Transverse colon (tissue), 4 donors: ENCODE measurements around the gene FAM114A1. TPM values are rescaled to one million over a fixed set of nuclear protein-coding genes. Genes with fewer than 3 reads are reported as not detected.

Experiments used
- DNase-seq: peaks from one replicate; pipeline ENCODE4 v3.0.0-alpha.2; 2019
- H3K27ac ChIP-seq, 4 donors: fragments of 200-600 bp; sonication (generic); 2 replicates each; pipeline ENCODE4 v1.5.1; 2016 to 2018; ENCODE audit warnings: inconsistent platforms in 4 of 4
- H3K27me3 ChIP-seq: fragments of 200-600 bp; sonication (generic); 2 replicates; pipeline ENCODE4 v1.5.1; 2017; ENCODE audit warnings: inconsistent platforms
- H3K36me3 ChIP-seq, 4 donors: fragments of 200-600 bp; sonication (generic); 2 replicates each; pipeline ENCODE4 v1.5.1; 2017 to 2019; ENCODE audit warnings: inconsistent platforms in 4 of 4
- H3K4me1 ChIP-seq, 4 donors: fragments of 200-600 bp; sonication (generic); 2 replicates each; pipeline ENCODE4 v1.5.1; 2017 to 2020; ENCODE audit warnings: inconsistent platforms in 4 of 4
- H3K4me3 ChIP-seq, 4 donors: fragments of 200-600 bp; sonication (generic); 1 replicate in 1 of 4; 2 replicates in 3 of 4; pipeline versions ENCODE4 v1.5.1 to v1.6.1; 2017 to 2019; ENCODE audit warnings: inconsistent platforms in 4 of 4
- H3K9me3 ChIP-seq, 2 donors: fragments of 200-600 bp; sonication (generic); 2 replicates each; pipeline ENCODE4 v1.5.1; 2017 to 2019; ENCODE audit warnings: inconsistent platforms in 2 of 2
- CTCF ChIP-seq, 5 experiments: fragments of 200-600 bp in 3 of 5; fragments of 450-650 bp in 2 of 5; sonication (generic) in 3 of 5; IDR thresholded peaks; 1 replicate in 2 of 5; 2 replicates in 3 of 5; pipeline ENCODE4 v1.5.1; 2016 to 2017; ENCODE audit warnings: antibody characterized with exemption in 5 of 5, inconsistent platforms in 3 of 5, mild to moderate bottlenecking in 2 of 5, moderate library complexity in 1 of 5
- EP300 ChIP-seq: sonication (generic); formaldehyde crosslinking; IDR thresholded peaks from one replicate; pipeline ENCODE4 v1.6.1; 2017; ENCODE audit warnings: antibody characterized with exemption, low read depth
- POLR2A ChIP-seq: fragments of 450-650 bp; IDR thresholded peaks from one replicate; pipeline ENCODE4 v1.6.1; 2016; ENCODE audit warnings: antibody characterized with exemption, mild to moderate bottlenecking, moderate library complexity
- POLR2AphosphoS5 ChIP-seq, 3 donors: sonication (generic); formaldehyde crosslinking; IDR thresholded peaks; one replicate each; pipeline ENCODE4 v1.6.1; 2016; ENCODE audit warnings: antibody characterized with exemption in 3 of 3
- WGBS, 2 donors: methylation state at CpG; one replicate each; pipeline ENCODE4 v1.1.5; 2018; ENCODE audit warnings: low coverage in 1 of 2; 5-methylcytosine and 5-hydroxymethylcytosine counted together
- in situ Hi-C, 4 donors: fragments of 200-750 bp; cut with MboI; loops; one replicate each; pipeline versions ENCODE4 v1.15.0 to v1.15.1; 2017; ENCODE audit warnings: low sequenced_read_pairs in 3 of 4, low pct_ligation_motif_present in 1 of 4, low pct_unique_long_range_greater_than_20kb in 1 of 4
- intact Hi-C: fragments of 100-400 bp; cut with DNase I; formaldehyde crosslinking; loops from one replicate; pipeline ENCODE4 v1.15.1; 2023; ENCODE audit warnings: low total_unique reads
- total RNA-seq, 4 donors: library from RNA; depleted of rRNA; stranded (reverse); fragments of >200 nt; gene quantifications; one replicate each; pipeline ENCODE4 v1.1.0, GENCODE V29; 2016

The FAM114A1 gene
- total RNA-seq, 4 donors from 2014 or later = 52.4 to 121 (median 115) TPM

GRCh38 chr4:38950734-38951133 is 83.1 kb downstream of the FAM114A1 start:
- H3K4me1 ChIP-seq = peaks cover 5 to 22% (median 16%) of the 10 kb centered on the region in 4 donors
- WGBS, 2 donors = 40 to 48% methylated on average over 6 of the region's 6 CpGs
- H3K9me3 ChIP-seq = no peaks in the 10 kb centered on the region
- H3K36me3 ChIP-seq = no peaks in the 10 kb centered on the region
- H3K27ac ChIP-seq = peak overlapping the region in 1 of 4 donors; percentile 74
- no peak overlapping the region for H3K4me3 ChIP-seq
- in situ Hi-C loops = no loop called here
- TF ChIP-seq POLR2A = no peak
- no peak for TF ChIP-seq POLR2AphosphoS5 (IDR thresholded peaks at IDR 0.05)
- TF ChIP-seq CTCF (IDR thresholded peaks at IDR 0.05) = no peak
- TF ChIP-seq EP300 = no peak
- intact Hi-C loops = loop anchor here (10.0 kb wide), 1 partner anchor 94 kb away; no protein-coding TSS in a partner anchor
- no peaks in the 10 kb centered on the region for H3K27me3 ChIP-seq
- DNase-seq = no peak

- DNase-seq = no peak
- Histone ChIP-seq H3K27ac (peak overlapping the region in 1 of 4 donors; percentile 1), H3K4me1 (peaks cover 5 to 22% (median 16%) of the 10 kb centered on the region in 4 donors), H3K27me3 (no peaks in the 10 kb centered on the region), H3K36me3 (no peaks in the 10 kb centered on the region), H3K9me3 (no peaks in the 10 kb centered on the region), H3K4me3 (no peak overlapping the region)
- intact Hi-C loops = loop anchor here (10.0 kb wide), 1 partner anchor 93 kb away; no protein-coding TSS in a partner anchor
- TF ChIP-seq EP300 (no peak), POLR2A (no peak), POLR2AphosphoS5 (IDR thresholded peaks at IDR 0.05) (no peak), CTCF (IDR thresholded peaks at IDR 0.05) (no peak)
- in situ Hi-C loops = no loop called here
- WGBS, 2 donors = 57 to 65% methylated on average over 2 of the region's 2 CpGs
These were observed 84.0 kb downstream of the FAM114A1 start for GRCh38 chr4:38951598-38951997.

GRCh38 chr4:38952017-38952416 is 84.4 kb downstream of the FAM114A1 start:
- H3K36me3 ChIP-seq = no peaks in the 10 kb centered on the region
- H3K27me3 ChIP-seq = no peaks in the 10 kb centered on the region
- H3K4me1 ChIP-seq = peaks cover 5 to 22% (median 15%) of the 10 kb centered on the region in 4 donors
- H3K4me3 ChIP-seq = no peak overlapping the region
- H3K27ac ChIP-seq = no peak overlapping the region
- DNase-seq = no peak
- no peaks in the 10 kb centered on the region for H3K9me3 ChIP-seq
- WGBS, 2 donors = 33 to 59% methylated on average over 1 of the region's 1 CpG
- in situ Hi-C loops (no loop called here), intact Hi-C loops (loop anchor here (10.0 kb wide), 1 partner anchor 93 kb away; no protein-coding TSS in a partner anchor)
- no peak for TF ChIP-seq POLR2A
- TF ChIP-seq CTCF (IDR thresholded peaks at IDR 0.05) = no peak
- TF ChIP-seq EP300 = no peak
- no peak for TF ChIP-seq POLR2AphosphoS5 (IDR thresholded peaks at IDR 0.05)

GRCh38 chr4:38954727-38955126 is 87.1 kb downstream of the FAM114A1 start:
- TF ChIP-seq EP300 (no peak), POLR2AphosphoS5 (IDR thresholded peaks at IDR 0.05) (no peak), POLR2A (no peak), CTCF (IDR thresholded peaks at IDR 0.05) (no peak)
- intact Hi-C loops = loop anchor here (10.0 kb wide), 1 partner anchor 90 kb away; no protein-coding TSS in a partner anchor
- Histone ChIP-seq H3K4me3 (no peak overlapping the region), H3K27ac (no peak overlapping the region), H3K36me3 (no peaks in the 10 kb centered on the region), H3K9me3 (no peaks in the 10 kb centered on the region), H3K4me1 (peaks cover 5% of the 10 kb centered on the region in 4 donors), H3K27me3 (no peaks in the 10 kb centered on the region)
- DNase-seq = no peak
- in situ Hi-C loops = no loop called here
